Measurements from ENCODE around the gene CHST6. TPM values are rescaled to one million over a fixed set of nuclear protein-coding genes. Genes with fewer than 3 reads are reported as not detected.

CHST6 gene
- total and polyA plus RNA-seq, 2 donors from 2014 or later: 0.04 to 0.79 TPM

DNA sequence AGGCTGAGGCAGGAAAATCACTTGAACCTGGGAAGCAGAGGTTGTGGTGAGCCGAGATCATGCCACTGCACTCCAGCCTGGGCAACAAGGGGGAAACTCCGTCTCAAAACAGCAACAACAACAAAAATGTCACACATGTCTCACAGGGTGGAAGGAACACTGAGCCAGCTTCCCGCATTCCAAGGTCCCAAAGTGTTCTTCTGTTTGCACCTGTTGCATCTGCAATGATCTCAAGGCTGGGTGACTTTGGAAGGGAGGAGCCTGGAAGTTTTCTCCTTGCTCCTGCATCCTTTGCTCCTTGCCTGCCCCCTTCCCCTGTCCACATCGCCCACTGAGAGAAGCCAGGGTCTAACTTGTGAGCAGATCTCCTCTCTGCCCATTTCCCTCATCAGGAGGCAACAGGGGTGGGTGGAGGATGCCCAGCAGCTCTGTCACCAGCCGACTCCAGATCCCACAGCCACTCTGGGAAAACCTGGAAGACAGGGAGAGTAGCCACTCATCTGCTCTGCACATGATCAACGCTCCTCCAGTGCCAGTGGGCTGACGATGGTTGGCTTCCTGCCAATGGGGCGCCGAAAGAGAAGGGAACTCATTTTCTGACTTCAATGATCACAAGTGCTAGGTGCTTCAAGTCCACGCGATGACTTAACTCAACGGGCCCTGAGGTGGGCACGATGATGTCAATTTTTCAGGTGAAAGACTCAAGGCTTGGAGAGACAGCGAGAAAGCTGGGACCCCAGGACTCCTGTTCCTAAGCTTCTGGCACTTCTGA is 12.6 kb downstream of the CHST6 start:
- Histone ChIP-seq H3K27me3 (ENCODE audit: control insufficient read depth, insufficient read depth, low read length) (no peaks in the 10 kb centered on the region), H3K4me3 (ENCODE audit: low read length in 3 of 3) (no peak overlapping the region), H3K4me1 (ENCODE audit: control insufficient read depth in 2 of 3, insufficient read depth in 2 of 3, low read depth in 1 of 3, low read length in 3 of 3) (no peaks in the 10 kb centered on the region), H3K9me3 (ENCODE audit: control insufficient read depth in 2 of 3, insufficient read depth in 1 of 3, low read length in 3 of 3) (no peaks in the 10 kb centered on the region), H3K9ac (ENCODE audit: low read length in 3 of 3) (no peak overlapping the region), H3K36me3 (ENCODE audit: control insufficient read depth in 2 of 3, insufficient read depth in 3 of 3, low read length in 3 of 3) (no peaks in the 10 kb centered on the region), H3K27ac (ENCODE audit: low read depth in 2 of 2, low read length in 2 of 2) (no peak overlapping the region)
- intact Hi-C loops (cut with DNase I): no loop called here
- no peak for TF ChIP-seq CTCF (IDR thresholded peaks at IDR 0.05; ENCODE audit: borderline replicate concordance, extremely low read depth, insufficient read depth)
- DNase-seq (no peak), FAIRE-seq (no peak)

DNA sequence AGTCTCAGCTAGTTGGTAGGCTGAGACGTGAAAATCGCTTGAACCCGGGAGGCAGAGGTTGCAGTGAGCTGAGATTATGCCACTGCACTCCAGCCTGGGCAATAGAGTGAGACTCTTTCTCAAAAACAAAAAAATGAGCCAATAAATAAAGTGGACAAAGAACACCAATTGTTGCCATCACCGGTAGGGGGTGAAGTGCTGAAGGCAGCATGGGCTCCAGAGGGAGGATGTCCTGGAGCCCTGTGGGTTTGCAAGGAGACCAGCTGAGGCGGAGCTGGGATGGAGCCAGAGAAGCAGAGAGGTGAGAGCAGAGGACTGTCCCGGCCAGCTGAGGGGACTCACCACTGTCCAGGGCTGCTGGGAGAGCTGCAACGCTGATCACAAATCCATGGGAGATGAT is 13.8 kb downstream of the CHST6 start:
- DNase-seq (no peak), FAIRE-seq (no peak)
- no peak overlapping the region for H3K4me3 ChIP-seq (ENCODE audit: low read length in 3 of 3)
- intact Hi-C loops (cut with DNase I): no loop called here
- H3K4me1 ChIP-seq (ENCODE audit: control insufficient read depth in 2 of 3, insufficient read depth in 2 of 3, low read depth in 1 of 3, low read length in 3 of 3): no peaks in the 10 kb centered on the region
- H3K9ac ChIP-seq (ENCODE audit: low read length in 3 of 3): no peak overlapping the region
- H3K36me3 ChIP-seq (ENCODE audit: control insufficient read depth in 2 of 3, insufficient read depth in 3 of 3, low read length in 3 of 3): no peaks in the 10 kb centered on the region
- H3K9me3 ChIP-seq (ENCODE audit: control insufficient read depth in 2 of 3, insufficient read depth in 1 of 3, low read length in 3 of 3): no peaks in the 10 kb centered on the region
- no peak overlapping the region for H3K27ac ChIP-seq (ENCODE audit: low read depth in 2 of 2, low read length in 2 of 2)
- TF ChIP-seq CTCF (IDR thresholded peaks at IDR 0.05; ENCODE audit: borderline replicate concordance, extremely low read depth, insufficient read depth): no peak
- H3K27me3 ChIP-seq (ENCODE audit: control insufficient read depth, insufficient read depth, low read length): no peaks in the 10 kb centered on the region

GRCh38 chr16:75479421-75479990 is 15.7 kb downstream of the CHST6 start:
- FAIRE-seq (no peak), DNase-seq (no peak)
- Histone ChIP-seq H3K27me3 (ENCODE audit: control insufficient read depth, insufficient read depth, low read length) (no peaks in the 10 kb centered on the region), H3K9me3 (ENCODE audit: control insufficient read depth in 2 of 3, insufficient read depth in 1 of 3, low read length in 3 of 3) (no peaks in the 10 kb centered on the region), H3K36me3 (ENCODE audit: control insufficient read depth in 2 of 3, insufficient read depth in 3 of 3, low read length in 3 of 3) (no peaks in the 10 kb centered on the region), H3K4me3 (ENCODE audit: low read length in 3 of 3) (no peak overlapping the region), H3K9ac (ENCODE audit: low read length in 3 of 3) (no peak overlapping the region), H3K27ac (ENCODE audit: low read depth in 2 of 2, low read length in 2 of 2) (no peak overlapping the region), H3K4me1 (ENCODE audit: control insufficient read depth in 2 of 3, insufficient read depth in 2 of 3, low read depth in 1 of 3, low read length in 3 of 3) (no peaks in the 10 kb centered on the region)
- no peak for TF ChIP-seq CTCF (IDR thresholded peaks at IDR 0.05; ENCODE audit: borderline replicate concordance, extremely low read depth, insufficient read depth)
- intact Hi-C loops (cut with DNase I): no loop called here
